T-cell (primary cell): ENCODE results near the gene RBM20. TPM values are rescaled to one million over a fixed set of nuclear protein-coding genes. Genes with fewer than 3 reads are reported as not detected.

Source experiments
- ATAC-seq, 4 experiments: fragments of 200-7000 bp in 3 of 4; fragments of 150-1000 bp in 1 of 4; cut with Tn5 transposase; replicated peaks in 1 of 4; 1 replicate in 3 of 4; 2 replicates in 1 of 4; pipeline ENCODE4 v1.10.0; 2021; ENCODE audit warnings: moderate library complexity in 3 of 4, mild to moderate bottlenecking in 2 of 4, moderate number of reproducible peaks in 1 of 4
- CTCF ChIA-PET, 2 donors: fragments of 300-600 bp; sonication (Branson Sonifier 250); formaldehyde crosslinking; loops; one replicate each; lab custom pipeline; 2022; ENCODE audit warnings: antibody characterized with exemption in 2 of 2; lab: Charles Lee
- POLR2A ChIA-PET, 2 donors: fragments of 300-600 bp; sonication (Branson Sonifier 250); formaldehyde crosslinking; loops; one replicate each; lab custom pipeline; 2022; ENCODE audit warnings: antibody characterized with exemption in 2 of 2; lab: Charles Lee
- DNase-seq, 35 experiments: peaks; one replicate each; pipeline versions ENCODE4 v3.0.0 to v3.0.0-alpha.2; 2013 to 2023
- H3K27ac ChIP-seq: one replicate; pipeline ENCODE4 v1.5.1; 2013; ENCODE audit warnings: low read length
- H3K27me3 ChIP-seq, 2 experiments: replicated peaks in 1 of 2; 1 replicate in 1 of 2; 2 replicates in 1 of 2; pipeline versions ENCODE4 v1.6.1 to v1.7.0; 2013; ENCODE audit warnings: low read length in 1 of 2, mixed read lengths in 1 of 2; ENCODE audit not compliant: control insufficient read depth in 2 of 2, insufficient read depth in 2 of 2; ENCODE audit errors: extremely low read depth in 1 of 2
- H3K36me3 ChIP-seq, 2 donors: 1 replicate in 1 of 2; 2 replicates in 1 of 2; pipeline versions ENCODE4 v1.6.1 to v1.7.0; 2013; ENCODE audit warnings: low read length in 1 of 2; ENCODE audit not compliant: control insufficient read depth in 2 of 2, insufficient read depth in 1 of 2; ENCODE audit errors: extremely low read depth in 1 of 2
- H3K4me1 ChIP-seq, 2 experiments: 1 replicate in 1 of 2; 2 replicates in 1 of 2; pipeline versions ENCODE4 v1.6.1 to v1.7.0; 2013; ENCODE audit warnings: low read length in 2 of 2, mixed read lengths in 1 of 2; ENCODE audit not compliant: insufficient read depth in 2 of 2, control insufficient read depth in 1 of 2; ENCODE audit errors: extremely low read depth in 1 of 2
- H3K4me3 ChIP-seq, 2 donors: 1 replicate in 1 of 2; 2 replicates in 1 of 2; pipeline versions ENCODE4 v1.5.1 to v1.7.0; 2013; ENCODE audit warnings: mild to moderate bottlenecking in 2 of 2, low read length in 1 of 2, moderate library complexity in 1 of 2; ENCODE audit not compliant: control insufficient read depth in 1 of 2; ENCODE audit errors: extremely low read depth in 1 of 2
- H3K9me3 ChIP-seq: 2 replicates; pipeline ENCODE4 v1.7.0; 2013
- H3K27ac Mint-ChIP-seq, 2 donors: one replicate each; pipeline ENCODE4 v1.8.0; 2020 to 2021; ENCODE audit warnings: mild to moderate bottlenecking in 2 of 2, mixed read lengths in 2 of 2
- H3K27me3 Mint-ChIP-seq, 2 donors: one replicate each; pipeline ENCODE4 v1.8.0; 2021 to 2022; ENCODE audit warnings: mixed read lengths in 2 of 2
- H3K36me3 Mint-ChIP-seq: one replicate; pipeline ENCODE4 v1.8.0; 2021; ENCODE audit warnings: mixed read lengths
- H3K4me1 Mint-ChIP-seq, 3 donors: one replicate each; pipeline ENCODE4 v1.8.0; 2020 to 2022; ENCODE audit warnings: mixed read lengths in 3 of 3, mild to moderate bottlenecking in 1 of 3
- H3K4me3 Mint-ChIP-seq, 3 donors: one replicate each; pipeline ENCODE4 v1.8.0; 2020 to 2022; ENCODE audit warnings: mild to moderate bottlenecking in 3 of 3, mixed read lengths in 3 of 3, moderate library complexity in 3 of 3
- H3K9me3 Mint-ChIP-seq, 3 donors: one replicate each; pipeline ENCODE4 v1.8.0; 2020 to 2022; ENCODE audit warnings: mixed read lengths in 3 of 3
- WGBS: methylation state at CpG from one replicate; pipeline ENCODE4 v1.1.5; 2013; ENCODE audit warnings: missing lambda C conversion rate; ENCODE audit not compliant: insufficient coverage; 5-methylcytosine and 5-hydroxymethylcytosine counted together
- total RNA-seq, 35 experiments: library from RNA in 6 of 35; stranded (reverse) in 6 of 35; fragments of 120-200 nt in 1 of 35; gene quantifications; one replicate each; pipeline versions ENCODE4 v1.2.1 to v1.2.4 and lab custom pipeline; 2013 to 2026

Gene RBM20
- total RNA-seq, 5 donors from 2014 or later (not counting 1 experiment from before 2014, with no cell fraction given) = 0.09 to 3.0 (median 0.33) TPM

DNA sequence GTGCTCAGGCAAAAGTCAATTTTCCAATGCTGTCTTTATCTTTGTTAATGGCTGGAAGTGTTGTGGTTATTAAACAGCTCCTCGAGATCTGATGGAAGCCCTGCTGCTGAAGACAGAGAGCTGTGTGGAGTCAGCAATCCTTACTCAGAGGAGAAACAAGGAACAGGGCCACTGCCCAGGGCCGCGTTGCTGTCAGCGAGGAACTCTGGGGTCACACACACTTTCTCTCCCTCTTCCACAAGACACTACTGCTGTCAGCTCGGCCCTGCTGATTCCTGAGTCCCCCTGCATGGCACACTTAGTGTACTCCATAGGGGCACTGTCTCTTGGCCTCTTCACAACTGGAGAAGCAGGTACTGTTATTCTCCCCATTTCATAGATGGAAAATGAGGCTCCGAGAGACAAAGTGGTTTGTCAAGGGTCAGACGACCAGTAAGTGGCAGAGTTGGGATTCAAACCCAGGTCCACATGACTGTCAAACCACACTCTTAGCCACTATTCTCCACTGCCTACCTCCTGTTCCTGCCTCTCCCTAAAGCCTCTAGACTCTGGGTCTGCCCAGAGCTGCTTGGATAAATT, 198.3 kb downstream of the RBM20 start:
- Mint-ChIP-seq H3K4me1 (peaks cover 58 to 65% (median 63%) of the 10 kb centered on the region in 3 donors), H3K27ac (peak overlapping the region; percentile 80 to 81), H3K9me3 (no peaks in the 10 kb centered on the region), H3K27me3 (no peaks in the 10 kb centered on the region), H3K4me3 (peak overlapping the region in 1 of 3 donors; percentile 46), H3K36me3 (no peaks in the 10 kb centered on the region)
- DNase-seq (no peak), ATAC-seq (no peak)
- no peak overlapping the region for H3K4me3 ChIP-seq
- POLR2A ChIA-PET = interaction anchor here (0.6 to 0.7 kb wide), 3 partner anchors 15 to 33 kb away, joined by 3 read pairs; partner anchors contain the start of gene PDCD4 (in 1 of the 2)
- peak overlapping the region; percentile 14 for H3K27ac ChIP-seq
- no peaks in the 10 kb centered on the region for H3K9me3 ChIP-seq
- no peaks in the 10 kb centered on the region for H3K27me3 ChIP-seq
- peaks cover 18 to 55% of the 10 kb centered on the region in 2 experiments for H3K4me1 ChIP-seq
- H3K36me3 ChIP-seq = no peaks in the 10 kb centered on the region
- 57% methylated on average over 4 of the region's 7 CpGs for WGBS
- CTCF ChIA-PET = interaction anchor here (0.6 to 2.1 kb wide), 6 partner anchors 15 to 67 kb away, joined by 3 to 10 read pairs (median 4); partner anchors contain the start of gene PDCD4 (in 1 of the 2)

GRCh38 chr10:110843031-110843430, 198.9 kb downstream of the RBM20 start:
- POLR2A ChIA-PET = interaction anchor here in 1 of 2 donors (0.7 kb wide), 1 partner anchor 29 kb away, joined by 3 read pairs; the partner anchor contains the start of gene PDCD4
- peak overlapping the region in 1 of 3 donors; percentile 46 for H3K4me3 Mint-ChIP-seq

GRCh38 chr10:110843796-110844616, 199.9 kb downstream of the RBM20 start:
- H3K27me3 Mint-ChIP-seq = no peaks in the 10 kb centered on the region
- H3K9me3 ChIP-seq = no peaks in the 10 kb centered on the region
- H3K36me3 ChIP-seq = no peaks in the 10 kb centered on the region
- H3K27ac ChIP-seq = peak overlapping the region; percentile 14
- no peaks in the 10 kb centered on the region for H3K36me3 Mint-ChIP-seq
- 94% methylated on average over 2 of the region's 8 CpGs for WGBS
- ATAC-seq (peak in 1 of 4 experiments; percentile 13), DNase-seq (no peak)
- ChIA-PET POLR2A (interaction anchor here (0.5 to 0.7 kb wide), 3 partner anchors 21 to 833 kb away, joined by 3 to 4 read pairs (median 3); no protein-coding TSS in a partner anchor), CTCF (interaction anchor here (0.5 to 2.1 kb wide), 6 partner anchors 13 to 32 kb away, joined by 3 to 5 read pairs (median 3); no protein-coding TSS in a partner anchor)
- peak overlapping the region; percentile 80 to 81 for H3K27ac Mint-ChIP-seq
- no peaks in the 10 kb centered on the region for H3K9me3 Mint-ChIP-seq
- H3K4me3 Mint-ChIP-seq = peak overlapping the region in 1 of 3 donors; percentile 46
- H3K4me3 ChIP-seq = no peak overlapping the region
- no peaks in the 10 kb centered on the region for H3K27me3 ChIP-seq
- peaks cover 55 to 72% (median 67%) of the 10 kb centered on the region in 3 donors for H3K4me1 Mint-ChIP-seq
- peaks cover 14 to 63% of the 10 kb centered on the region in 2 experiments for H3K4me1 ChIP-seq

More at GRCh38 chr10:110843031-110843430, 198.9 kb downstream of the RBM20 start:
- no peaks in the 10 kb centered on the region for H3K9me3 ChIP-seq
- Mint-ChIP-seq H3K4me1 (peaks cover 54 to 65% (median 61%) of the 10 kb centered on the region in 3 donors), H3K27ac (peak overlapping the region; percentile 80 to 81), H3K27me3 (no peaks in the 10 kb centered on the region), H3K36me3 (no peaks in the 10 kb centered on the region), H3K9me3 (no peaks in the 10 kb centered on the region)
- H3K4me3 ChIP-seq = no peak overlapping the region
- peak in 33 of 35 experiments; percentile 14 to 81 (median 47) for DNase-seq
- no peaks in the 10 kb centered on the region for H3K27me3 ChIP-seq
- H3K36me3 ChIP-seq = no peaks in the 10 kb centered on the region
- ATAC-seq = peak in 3 of 4 experiments; percentile 61 to 97 (median 78)
- WGBS = no CpG with 5 or more reads among the region's 2 CpGs
- CTCF ChIA-PET = interaction anchor here (0.6 to 2.1 kb wide), 7 partner anchors 14 to 66 kb away, joined by 3 to 5 read pairs (median 3); no protein-coding TSS in a partner anchor
- H3K27ac ChIP-seq = peak overlapping the region; percentile 14
- H3K4me1 ChIP-seq = peaks cover 14 to 55% of the 10 kb centered on the region in 2 experiments

GRCh38 chr10:110844617-110844881, 200.4 kb downstream of the RBM20 start:
- H3K4me1 ChIP-seq = peaks cover 16 to 68% of the 10 kb centered on the region in 2 experiments
- no peaks in the 10 kb centered on the region for H3K9me3 ChIP-seq
- Mint-ChIP-seq H3K4me1 (peaks cover 58 to 78% (median 72%) of the 10 kb centered on the region in 3 donors), H3K9me3 (no peaks in the 10 kb centered on the region), H3K27me3 (no peaks in the 10 kb centered on the region), H3K36me3 (no peaks in the 10 kb centered on the region), H3K27ac (peak overlapping the region; percentile 22 to 69), H3K4me3 (peak overlapping the region in 1 of 3 donors; percentile 46)
- H3K27me3 ChIP-seq = no peaks in the 10 kb centered on the region
- ATAC-seq (no peak), DNase-seq (no peak)
- CTCF ChIA-PET = interaction anchor here in 1 of 2 donors (0.5 to 2.1 kb wide), 2 partner anchors 23 to 31 kb away, joined by 3 to 5 read pairs; no protein-coding TSS in a partner anchor
- POLR2A ChIA-PET = no interaction called here
- H3K4me3 ChIP-seq = no peak overlapping the region
- H3K36me3 ChIP-seq = no peaks in the 10 kb centered on the region
- no peak overlapping the region for H3K27ac ChIP-seq
- 68% methylated on average over 4 of the region's 4 CpGs for WGBS

- CTCF ChIA-PET = no interaction called here
- DNase-seq (no peak), ATAC-seq (no peak)
- H3K9me3 ChIP-seq = no peaks in the 10 kb centered on the region
- WGBS = 100% methylated on average over 1 of the region's 2 CpGs
- POLR2A ChIA-PET = no interaction called here
- H3K4me1 ChIP-seq = peaks cover 21 to 75% of the 10 kb centered on the region in 2 experiments
- H3K27ac ChIP-seq = no peak overlapping the region
- no peaks in the 10 kb centered on the region for H3K27me3 ChIP-seq
- Mint-ChIP-seq H3K4me3 (peak overlapping the region in 1 of 3 donors; percentile 46), H3K27me3 (no peaks in the 10 kb centered on the region), H3K36me3 (no peaks in the 10 kb centered on the region), H3K27ac (peak overlapping the region; percentile 36 to 71), H3K9me3 (peaks cover 0 to 4% (median 0%) of the 10 kb centered on the region in 3 donors), H3K4me1 (peaks cover 66 to 85% (median 79%) of the 10 kb centered on the region in 3 donors)
- no peak overlapping the region for H3K4me3 ChIP-seq
- H3K36me3 ChIP-seq = no peaks in the 10 kb centered on the region
These were observed 201.1 kb downstream of the RBM20 start for GRCh38 chr10:110845192-110845755.
